Measurements from ENCODE around the gene SRRM3.

SRRM3 gene

DNA sequence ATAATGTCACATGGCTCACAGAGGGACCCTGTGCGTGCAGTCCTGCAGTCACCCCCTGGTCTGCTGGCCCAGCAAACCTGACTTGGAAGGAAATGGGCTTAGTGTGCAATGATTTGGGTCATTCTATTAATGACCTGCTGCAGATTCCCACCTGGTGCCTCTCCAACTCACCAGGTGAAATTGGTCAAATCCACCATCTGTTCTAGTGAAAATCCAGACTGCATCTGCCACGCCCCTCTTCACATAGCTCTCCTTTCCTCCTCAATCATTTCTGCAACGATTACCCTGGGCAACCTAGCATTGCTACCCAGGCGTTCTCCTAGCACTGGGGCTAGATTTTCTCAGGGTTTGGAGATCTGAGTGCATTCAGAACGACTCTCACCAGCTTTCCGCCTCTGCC is 29.4 kb downstream of the SRRM3 start:
- H3K4me2 ChIP-seq (ENCODE audit: low read length), result no peak overlapping the region
- H3K4me3 ChIP-seq (ENCODE audit: low read depth, low read length, poor library complexity, severe bottlenecking), result no peak overlapping the region
- H2AFZ ChIP-seq (ENCODE audit: low read length), result no peak overlapping the region
- H4K20me1 ChIP-seq (ENCODE audit: insufficient read depth, low read length), result no peaks in the 10 kb centered on the region
- H3K4me1 ChIP-seq (ENCODE audit: insufficient read depth, low read length, severe bottlenecking), result no peaks in the 10 kb centered on the region
- no peaks in the 10 kb centered on the region for H3K79me2 ChIP-seq (ENCODE audit: insufficient read depth, low read length)
- H3K27ac ChIP-seq (ENCODE audit: low read depth, low read length, poor library complexity, severe bottlenecking), result no peak overlapping the region
- no peaks in the 10 kb centered on the region for H3K9me2 ChIP-seq (ENCODE audit: low read depth, low read length)
- peaks cover 7% of the 10 kb centered on the region for H3K27me3 ChIP-seq (ENCODE audit: insufficient read depth, low read length)
- H3K9ac ChIP-seq (ENCODE audit: low read length), result no peak overlapping the region
- H3K9me3 ChIP-seq (ENCODE audit: low read length), result no peaks in the 10 kb centered on the region
- no peaks in the 10 kb centered on the region for H3F3A ChIP-seq (ENCODE audit: insufficient read depth, low read length)
- TF ChIP-seq, protein P1, sequence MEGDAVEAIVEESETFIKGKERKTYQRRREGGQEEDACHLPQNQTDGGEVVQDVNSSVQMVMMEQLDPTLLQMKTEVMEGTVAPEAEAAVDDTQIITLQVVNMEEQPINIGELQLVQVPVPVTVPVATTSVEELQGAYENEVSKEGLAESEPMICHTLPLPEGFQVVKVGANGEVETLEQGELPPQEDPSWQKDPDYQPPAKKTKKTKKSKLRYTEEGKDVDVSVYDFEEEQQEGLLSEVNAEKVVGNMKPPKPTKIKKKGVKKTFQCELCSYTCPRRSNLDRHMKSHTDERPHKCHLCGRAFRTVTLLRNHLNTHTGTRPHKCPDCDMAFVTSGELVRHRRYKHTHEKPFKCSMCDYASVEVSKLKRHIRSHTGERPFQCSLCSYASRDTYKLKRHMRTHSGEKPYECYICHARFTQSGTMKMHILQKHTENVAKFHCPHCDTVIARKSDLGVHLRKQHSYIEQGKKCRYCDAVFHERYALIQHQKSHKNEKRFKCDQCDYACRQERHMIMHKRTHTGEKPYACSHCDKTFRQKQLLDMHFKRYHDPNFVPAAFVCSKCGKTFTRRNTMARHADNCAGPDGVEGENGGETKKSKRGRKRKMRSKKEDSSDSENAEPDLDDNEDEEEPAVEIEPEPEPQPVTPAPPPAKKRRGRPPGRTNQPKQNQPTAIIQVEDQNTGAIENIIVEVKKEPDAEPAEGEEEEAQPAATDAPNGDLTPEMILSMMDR (IDR thresholded peaks at IDR 0.05; ENCODE audit: low read length), result no peak
- no peak for TF ChIP-seq EZH2 (IDR thresholded peaks at IDR 0.05; ENCODE audit: borderline replicate concordance, low read length)
- H3K36me3 ChIP-seq (ENCODE audit: insufficient read depth, low read length), result no peaks in the 10 kb centered on the region

GRCh38 chr7:76231583-76231982 is 29.9 kb downstream of the SRRM3 start:
- no peak for TF ChIP-seq EZH2 (IDR thresholded peaks at IDR 0.05; ENCODE audit: borderline replicate concordance, low read length)
- TF ChIP-seq, protein P1 (IDR thresholded peaks at IDR 0.05; ENCODE audit: low read length), result no peak
- no peaks in the 10 kb centered on the region for H3K79me2 ChIP-seq (ENCODE audit: insufficient read depth, low read length)
- H3K4me3 ChIP-seq (ENCODE audit: low read depth, low read length, poor library complexity, severe bottlenecking), result no peak overlapping the region
- H3K27ac ChIP-seq (ENCODE audit: low read depth, low read length, poor library complexity, severe bottlenecking), result no peak overlapping the region
- H2AFZ ChIP-seq (ENCODE audit: low read length), result no peak overlapping the region
- no peak overlapping the region for H3K4me2 ChIP-seq (ENCODE audit: low read length)
- H4K20me1 ChIP-seq (ENCODE audit: insufficient read depth, low read length), result no peaks in the 10 kb centered on the region
- H3K9me3 ChIP-seq (ENCODE audit: low read length), result no peaks in the 10 kb centered on the region
- no peaks in the 10 kb centered on the region for H3K36me3 ChIP-seq (ENCODE audit: insufficient read depth, low read length)
- no peak overlapping the region for H3K9ac ChIP-seq (ENCODE audit: low read length)
- H3K27me3 ChIP-seq (ENCODE audit: insufficient read depth, low read length), result peaks cover 7% of the 10 kb centered on the region
- H3K4me1 ChIP-seq (ENCODE audit: insufficient read depth, low read length, severe bottlenecking), result no peaks in the 10 kb centered on the region
- no peaks in the 10 kb centered on the region for H3F3A ChIP-seq (ENCODE audit: insufficient read depth, low read length)
- H3K9me2 ChIP-seq (ENCODE audit: low read depth, low read length), result no peaks in the 10 kb centered on the region

DNA sequence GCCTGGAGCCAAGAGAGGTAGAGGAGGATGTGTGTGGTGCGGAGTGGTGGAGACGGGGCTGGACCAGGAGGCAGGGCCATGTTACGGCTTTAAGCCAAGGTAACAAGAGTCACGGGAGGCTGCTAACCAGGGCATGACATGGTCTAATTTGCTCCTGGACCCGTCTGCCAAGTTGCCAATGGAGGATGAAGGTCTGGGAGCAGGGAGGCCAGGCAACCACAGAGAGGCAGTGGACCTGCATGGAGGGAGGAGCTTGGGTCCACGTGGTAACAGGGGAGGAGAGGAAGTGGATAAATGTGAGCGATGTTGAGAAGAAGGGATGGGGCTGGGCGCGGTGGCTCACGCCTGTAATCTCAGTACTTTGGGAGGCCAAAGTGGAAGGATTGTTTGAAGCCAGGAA is 31.0 kb downstream of the SRRM3 start:
- Histone ChIP-seq H2AFZ (ENCODE audit: low read length) (no peak overlapping the region), H3K9me2 (ENCODE audit: low read depth, low read length) (no peaks in the 10 kb centered on the region), H3K27me3 (ENCODE audit: insufficient read depth, low read length) (peaks cover 7% of the 10 kb centered on the region), H3K4me2 (ENCODE audit: low read length) (no peak overlapping the region), H3K79me2 (ENCODE audit: insufficient read depth, low read length) (no peaks in the 10 kb centered on the region), H3K4me3 (ENCODE audit: low read depth, low read length, poor library complexity, severe bottlenecking) (no peak overlapping the region), H3K4me1 (ENCODE audit: insufficient read depth, low read length, severe bottlenecking) (no peaks in the 10 kb centered on the region), H3K9ac (ENCODE audit: low read length) (no peak overlapping the region), H3K36me3 (ENCODE audit: insufficient read depth, low read length) (no peaks in the 10 kb centered on the region), H3K9me3 (ENCODE audit: low read length) (no peaks in the 10 kb centered on the region), H3F3A (ENCODE audit: insufficient read depth, low read length) (no peaks in the 10 kb centered on the region), H4K20me1 (ENCODE audit: insufficient read depth, low read length) (no peaks in the 10 kb centered on the region), H3K27ac (ENCODE audit: low read depth, low read length, poor library complexity, severe bottlenecking) (no peak overlapping the region)
- no peak for TF ChIP-seq EZH2 (IDR thresholded peaks at IDR 0.05; ENCODE audit: borderline replicate concordance, low read length)
- TF ChIP-seq, protein P1 (IDR thresholded peaks at IDR 0.05; ENCODE audit: low read length), result no peak

Measured in OCI-LY1 (cell line).